GF-D8 (cell line): ENCODE measurements around the gene CRTAC1.
"Not testable (repeated sequence)": the region's sequence is repeated elsewhere in the genome, so short reads cannot be mapped to it uniquely, and the experiment has no call there.

Experiments used
- DNase-seq: peaks from one replicate; lab custom pipeline; 2025; lab: John Stamatoyannopoulos, UW

Gene CRTAC1

DNA sequence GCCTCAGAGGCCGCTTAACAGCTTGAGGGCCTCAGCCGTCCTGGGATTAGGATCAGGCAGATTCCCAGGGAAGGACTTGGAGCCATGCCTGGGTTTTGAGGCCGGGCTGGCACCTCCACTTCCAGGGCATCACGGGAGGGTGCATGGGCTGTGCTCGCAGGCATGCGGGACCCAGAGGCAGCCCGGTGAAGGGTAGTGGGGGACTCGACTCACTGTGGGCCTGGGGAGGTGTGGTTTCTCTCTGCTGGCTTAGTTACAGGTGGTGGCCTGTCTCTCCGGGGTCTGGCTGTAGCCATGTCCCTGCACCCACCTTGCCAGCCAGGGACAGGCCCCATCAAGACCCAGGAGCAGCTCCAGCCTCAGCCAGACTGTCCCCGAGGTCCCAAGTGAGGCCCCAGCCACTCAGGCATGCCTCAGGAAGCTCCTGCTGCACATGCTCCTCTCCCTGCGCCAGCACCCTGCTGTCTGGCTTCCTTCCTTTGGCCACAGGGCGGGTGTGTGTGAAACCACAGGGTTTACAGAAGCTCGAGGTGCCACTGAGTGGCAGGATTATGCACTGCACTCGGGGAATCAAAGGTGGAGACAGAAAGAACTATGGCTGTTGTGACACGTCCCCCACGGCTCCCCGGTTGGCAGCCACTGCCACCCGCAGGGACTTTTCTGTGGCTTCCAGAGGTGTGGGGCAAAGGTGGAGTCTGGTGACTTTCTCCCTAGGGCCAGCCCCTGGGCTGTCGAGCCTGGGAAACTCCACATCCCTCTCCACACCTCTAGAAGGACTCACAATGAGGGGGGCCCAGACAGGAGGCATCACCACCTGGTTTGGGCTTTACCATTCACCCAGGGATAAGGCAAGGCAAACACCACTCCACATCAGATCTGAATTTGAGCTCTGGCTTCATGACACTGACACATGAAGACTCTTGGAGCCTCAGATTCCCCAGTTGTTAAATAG lies 161.1 kb downstream of the CRTAC1 start:
- DNase-seq, result peak; percentile 77

DNA sequence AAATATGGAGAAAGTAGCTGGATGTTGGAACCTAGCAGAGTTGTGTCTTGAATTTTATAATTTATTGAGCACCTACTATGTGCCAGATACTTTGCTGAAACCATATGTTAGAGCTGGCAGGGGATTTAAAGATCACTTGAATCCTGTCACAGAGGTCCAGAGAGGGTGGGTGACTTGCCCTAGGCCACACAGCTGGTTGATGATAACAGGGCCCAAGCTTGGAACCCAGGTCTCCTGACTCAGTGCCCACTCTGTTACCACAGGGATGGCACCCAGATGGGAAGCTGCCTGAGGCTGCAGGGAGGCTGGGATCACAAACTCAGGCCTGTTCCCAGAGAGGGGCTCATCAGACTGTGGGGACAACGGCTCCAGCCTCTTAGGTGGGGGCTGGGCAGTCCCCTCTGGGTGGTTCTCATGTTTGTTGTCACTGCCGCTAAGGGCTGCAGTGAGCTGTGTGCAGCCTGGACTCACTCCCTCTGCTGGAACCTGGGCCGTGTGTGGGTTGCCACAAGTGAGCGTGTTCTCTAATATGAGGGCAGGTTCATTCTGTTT lies 162.2 kb downstream of the CRTAC1 start:
- no peak for DNase-seq

DNA sequence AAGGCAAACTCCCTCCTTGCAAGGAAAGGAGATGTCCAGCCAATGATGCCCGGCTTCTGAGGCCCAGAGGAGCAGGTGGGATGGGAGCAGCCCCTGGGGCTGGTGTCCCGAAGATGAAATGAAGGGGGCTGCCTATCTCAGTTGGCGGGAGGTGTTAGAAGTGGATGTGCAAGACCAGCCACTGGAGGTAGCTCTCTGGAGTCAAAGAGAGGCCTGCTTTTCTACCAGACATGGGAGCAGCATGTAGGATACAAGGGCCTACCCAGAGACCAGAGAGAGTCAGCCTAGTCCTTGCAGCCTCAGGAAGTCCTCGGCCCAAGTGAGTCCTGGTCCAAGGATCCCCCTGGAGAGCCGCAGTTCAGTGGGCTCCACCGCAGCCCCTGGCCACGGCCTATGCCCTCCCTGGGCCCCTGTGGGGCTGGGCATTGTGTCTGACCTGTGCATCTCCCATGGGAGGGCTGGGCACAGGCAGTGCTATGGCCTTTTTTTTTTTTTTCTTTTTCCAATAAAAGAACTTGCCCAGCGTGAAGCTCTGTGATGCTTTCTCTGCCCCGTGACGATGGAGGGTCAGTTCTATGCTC lies 163.1 kb downstream of the CRTAC1 start:
- DNase-seq, result no peak

DNA sequence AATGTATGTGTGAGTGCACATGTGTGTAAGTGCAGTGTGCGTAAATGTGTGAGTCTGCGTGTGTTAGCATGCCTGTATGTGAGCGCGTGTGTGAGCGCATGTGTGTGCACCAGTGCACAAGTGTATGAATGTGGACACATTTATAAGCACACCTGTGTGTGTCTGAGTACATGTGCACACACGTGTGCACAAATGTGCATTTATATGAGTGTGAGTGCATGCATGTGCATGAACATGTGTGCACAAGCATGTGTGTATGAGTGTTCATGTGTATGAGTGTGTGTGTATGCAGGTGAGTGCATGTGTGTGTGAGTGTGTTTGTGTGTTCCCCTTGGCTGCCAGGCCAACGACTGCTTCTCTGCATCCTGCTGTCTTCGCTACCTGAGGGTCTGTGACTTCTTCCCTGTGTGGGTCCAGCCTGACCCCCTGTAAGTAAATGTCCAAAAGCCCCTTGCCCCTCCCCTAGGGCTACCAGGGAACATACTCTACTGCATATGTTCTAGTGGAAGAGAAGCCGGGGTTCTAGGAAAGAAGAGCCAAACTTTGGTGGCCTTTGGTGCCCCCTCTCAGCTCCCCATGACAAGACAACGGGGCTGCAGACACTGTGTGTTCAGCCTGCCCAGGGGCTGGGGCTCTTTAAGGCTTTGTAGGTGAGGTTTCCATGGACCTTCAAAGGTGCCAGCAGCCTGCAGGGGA lies 163.7 kb downstream of the CRTAC1 start:
- no peak for DNase-seq

DNA sequence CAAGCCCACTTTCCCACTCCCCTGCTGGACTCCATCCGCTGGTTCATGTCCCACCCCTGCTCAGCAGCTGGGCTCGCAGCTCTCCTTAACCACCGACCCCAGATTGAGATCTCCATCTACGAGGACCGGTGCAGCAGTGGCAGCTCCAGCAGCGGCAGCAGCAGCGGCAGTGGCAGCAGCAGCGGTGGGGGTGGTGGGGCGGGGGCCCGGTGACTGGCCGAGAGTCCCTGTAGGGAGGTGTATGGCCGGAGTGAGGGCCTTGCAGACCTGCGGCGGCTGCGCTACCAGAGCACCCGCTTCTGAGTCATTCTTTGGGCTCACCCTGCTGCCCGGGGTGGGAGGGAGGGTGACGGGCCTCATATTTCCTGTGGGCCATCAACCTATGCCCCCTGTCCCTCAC lies 164.9 kb downstream of the CRTAC1 start:
- no peak for DNase-seq

DNA sequence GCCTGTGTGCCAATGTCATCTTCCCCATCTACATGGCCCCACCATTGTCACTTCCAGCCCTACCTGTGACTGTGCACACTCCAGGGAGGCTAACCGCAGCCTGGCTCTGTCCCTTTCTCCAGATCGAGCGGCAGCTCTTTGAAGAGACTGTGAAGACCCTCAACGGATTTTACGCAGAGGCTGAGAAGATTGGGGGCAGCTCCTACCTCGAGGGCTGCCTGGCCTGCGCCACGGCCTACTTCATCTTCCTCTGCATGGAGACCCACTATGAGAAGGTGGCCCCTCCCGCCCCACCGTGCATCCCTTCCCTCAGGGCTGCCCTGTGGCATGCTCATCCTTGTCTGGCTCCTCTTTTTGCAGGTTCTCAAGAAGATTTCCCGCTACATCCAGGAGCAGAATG lies 166.6 kb downstream of the CRTAC1 start:
- no peak for DNase-seq

DNA sequence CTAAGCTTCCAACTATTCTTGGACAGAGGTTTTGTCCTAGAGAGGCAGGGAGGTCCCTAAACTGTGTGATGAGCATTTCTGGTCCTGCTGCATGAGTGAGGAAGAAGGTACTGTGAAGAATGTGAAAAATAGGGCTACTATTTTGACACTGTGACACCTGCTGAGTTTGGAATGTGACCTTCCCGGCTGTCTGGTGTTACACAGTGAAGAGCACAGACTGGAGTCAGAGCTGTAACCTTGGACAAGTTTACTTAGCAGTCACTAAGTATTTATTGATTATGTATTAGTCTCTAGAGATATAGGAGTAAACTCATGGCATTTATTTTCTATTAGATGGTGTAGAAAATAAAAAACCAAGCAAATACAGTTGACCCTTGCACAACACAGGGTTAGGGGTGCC lies 168.5 kb downstream of the CRTAC1 start:
- no peak for DNase-seq

DNA sequence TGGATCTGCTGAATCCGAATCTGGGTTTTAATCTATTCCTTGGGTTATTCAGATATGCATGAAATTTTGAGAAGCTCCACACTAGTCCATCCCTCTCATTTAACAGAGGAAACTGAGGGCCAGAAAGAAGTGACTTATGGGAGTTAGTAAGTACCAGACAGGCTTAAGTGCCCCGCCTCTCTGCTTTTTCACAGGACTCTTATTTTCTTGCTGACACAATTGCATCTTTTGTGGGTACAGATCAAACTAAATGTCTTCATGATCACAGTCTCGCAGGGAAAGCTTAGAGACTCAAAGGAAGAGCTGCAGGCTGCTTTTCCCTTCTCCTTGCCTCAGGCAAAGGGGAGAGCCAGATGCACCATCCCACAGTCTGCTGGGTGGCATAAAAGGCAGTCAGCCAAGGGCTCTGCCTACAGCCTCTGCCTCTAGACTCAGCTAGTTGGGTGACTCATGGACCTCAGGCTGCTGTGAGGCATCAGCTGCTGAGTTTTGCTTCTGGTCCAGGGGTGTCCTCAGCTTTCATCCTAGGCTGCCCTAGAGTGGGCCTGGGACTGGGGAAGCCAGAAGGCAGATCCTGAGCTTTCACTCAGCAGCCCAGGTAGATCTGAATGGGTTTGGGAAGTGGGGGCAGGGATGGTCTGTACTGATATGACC lies 169.2 kb downstream of the CRTAC1 start:
- no peak for DNase-seq

DNA sequence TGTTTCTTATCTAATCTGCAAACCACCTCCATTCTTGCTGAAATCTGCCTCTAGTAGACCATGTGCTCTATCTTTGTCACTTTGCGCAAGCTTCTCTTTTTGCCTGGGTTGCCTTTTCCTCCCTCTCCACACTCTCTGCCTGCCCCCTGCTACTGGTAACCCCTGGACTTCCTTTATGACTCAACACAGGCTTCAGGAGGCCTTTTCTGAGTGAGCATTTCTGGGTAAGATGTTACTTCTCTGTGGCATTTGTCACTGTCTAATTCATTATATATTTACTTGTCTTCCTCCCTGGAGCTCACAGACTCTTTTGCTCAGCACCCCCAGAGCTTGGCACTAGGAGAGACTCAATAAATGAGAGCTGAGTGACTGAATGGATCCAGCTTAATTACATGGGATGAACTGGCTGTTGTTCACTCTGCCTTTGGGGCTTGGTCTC lies 172.4 kb downstream of the CRTAC1 start:
- DNase-seq, result peak; percentile 66

DNA sequence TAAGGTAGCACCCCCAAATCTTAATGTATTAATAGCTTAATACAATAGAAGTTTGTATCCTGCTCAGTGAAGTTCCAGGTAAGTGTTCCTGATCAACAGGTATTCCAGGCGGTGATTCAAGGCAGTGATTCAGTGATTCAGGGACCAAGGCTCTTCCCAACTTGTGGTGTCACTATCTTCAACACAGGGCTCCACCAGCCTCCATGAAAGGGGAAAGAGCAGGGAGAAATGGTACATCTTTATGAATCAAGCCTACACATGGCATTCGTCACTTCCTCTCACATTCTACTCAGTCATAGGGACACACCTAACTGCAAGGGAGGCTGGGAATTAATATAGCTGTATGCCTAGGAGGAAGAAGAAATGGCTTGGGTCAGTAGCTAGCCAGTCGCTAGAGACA lies 175.7 kb downstream of the CRTAC1 start:
- no peak for DNase-seq

DNA sequence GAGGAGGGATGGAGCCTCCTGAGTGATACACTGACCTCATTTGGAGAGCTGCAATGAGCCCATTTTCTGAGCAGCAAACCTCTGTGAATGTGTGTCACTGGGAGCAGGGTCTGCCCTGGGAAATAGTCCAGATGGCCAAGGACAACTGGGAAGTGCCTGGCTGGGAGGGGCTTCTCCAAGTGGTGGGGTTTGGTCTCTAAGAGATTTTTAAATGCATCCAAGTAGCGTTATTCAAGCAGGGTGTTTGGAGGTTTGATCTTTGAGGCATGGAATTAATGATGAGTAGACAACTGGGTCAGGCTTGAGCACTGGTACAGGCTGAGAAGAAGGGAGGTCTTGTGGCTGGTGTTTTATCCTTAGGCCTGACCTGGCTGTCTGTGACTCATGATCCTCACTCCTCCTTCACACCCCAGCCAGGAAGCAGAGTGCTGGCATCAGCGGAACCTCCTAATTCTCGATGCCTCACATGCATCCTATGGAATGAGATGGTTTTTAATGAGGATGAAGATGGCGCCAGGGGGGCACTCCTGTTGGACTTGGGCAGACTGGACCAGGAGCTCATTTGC lies 177.5 kb downstream of the CRTAC1 start:
- DNase-seq, result no peak

DNA sequence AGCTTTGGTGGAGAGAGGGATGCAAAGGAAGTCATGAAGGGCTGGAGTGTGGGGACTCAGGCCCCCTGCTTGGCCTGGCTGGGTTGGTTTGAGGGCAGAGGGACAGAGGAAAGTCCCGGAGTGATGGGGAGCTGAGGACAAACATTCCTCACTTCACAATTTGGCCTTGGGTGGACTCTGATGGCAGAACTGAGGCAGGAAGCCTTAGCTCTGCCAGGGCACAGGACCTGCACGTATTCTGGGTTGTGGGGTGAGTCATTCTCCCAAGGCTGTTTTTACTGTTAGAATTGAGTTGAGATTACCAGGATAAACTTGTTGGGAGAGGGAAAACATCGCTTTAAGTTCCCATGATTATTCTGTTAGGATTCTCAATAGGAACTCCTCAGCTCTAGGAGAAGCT lies 178.1 kb downstream of the CRTAC1 start:
- no peak for DNase-seq

DNA sequence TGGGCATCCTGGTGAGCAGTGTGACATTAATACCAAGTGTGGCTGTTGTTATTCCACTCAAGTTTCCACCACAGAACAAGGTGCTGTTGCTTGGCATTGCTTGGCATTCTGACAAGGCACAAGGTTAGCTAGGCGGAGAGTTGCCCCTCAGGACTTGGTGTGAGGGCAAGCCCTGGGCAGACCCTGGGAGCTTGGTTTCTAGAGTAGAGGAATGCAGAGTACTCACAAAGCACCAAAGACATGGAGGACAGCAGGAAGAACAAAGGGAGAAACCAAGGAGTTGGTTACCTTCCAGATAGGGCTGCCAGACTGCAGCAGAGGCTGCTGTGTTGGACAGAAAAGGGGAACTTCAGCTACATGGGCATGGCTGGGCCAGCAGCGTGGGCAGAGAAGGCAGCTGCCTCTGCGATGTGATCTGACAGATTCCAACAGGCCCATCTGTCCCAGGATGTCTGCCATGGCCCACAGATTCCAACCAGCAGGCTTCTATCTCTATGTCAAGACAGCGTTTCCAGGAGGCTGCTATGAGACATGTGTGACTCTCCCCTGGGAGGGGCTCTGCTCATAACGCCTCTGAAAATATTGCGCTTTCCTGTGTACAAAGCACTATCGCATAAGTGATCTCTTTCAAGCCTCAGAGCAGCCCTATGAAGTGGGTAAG lies 178.9 kb downstream of the CRTAC1 start:
- no peak for DNase-seq

DNA sequence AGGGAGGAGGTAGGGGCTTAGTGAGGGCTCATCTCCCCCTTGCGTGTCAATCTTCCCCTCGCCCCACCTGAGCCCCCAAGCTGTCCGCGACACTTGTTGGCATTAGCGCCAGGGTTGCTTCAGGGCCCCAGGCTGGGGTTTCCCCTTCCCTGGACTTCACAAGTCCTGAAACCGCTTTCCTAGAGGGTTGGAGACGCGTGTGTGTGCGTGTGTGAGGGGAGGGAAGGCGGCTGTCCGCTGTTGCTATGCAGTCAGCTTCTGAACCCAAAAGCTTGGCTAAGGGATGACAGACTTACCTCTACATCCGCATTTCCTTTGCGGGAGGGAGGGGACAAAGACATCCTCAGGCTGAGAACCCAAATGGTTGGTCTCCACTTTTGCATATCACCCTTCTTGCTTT lies 180.0 kb downstream of the CRTAC1 start:
- no peak for DNase-seq

DNA sequence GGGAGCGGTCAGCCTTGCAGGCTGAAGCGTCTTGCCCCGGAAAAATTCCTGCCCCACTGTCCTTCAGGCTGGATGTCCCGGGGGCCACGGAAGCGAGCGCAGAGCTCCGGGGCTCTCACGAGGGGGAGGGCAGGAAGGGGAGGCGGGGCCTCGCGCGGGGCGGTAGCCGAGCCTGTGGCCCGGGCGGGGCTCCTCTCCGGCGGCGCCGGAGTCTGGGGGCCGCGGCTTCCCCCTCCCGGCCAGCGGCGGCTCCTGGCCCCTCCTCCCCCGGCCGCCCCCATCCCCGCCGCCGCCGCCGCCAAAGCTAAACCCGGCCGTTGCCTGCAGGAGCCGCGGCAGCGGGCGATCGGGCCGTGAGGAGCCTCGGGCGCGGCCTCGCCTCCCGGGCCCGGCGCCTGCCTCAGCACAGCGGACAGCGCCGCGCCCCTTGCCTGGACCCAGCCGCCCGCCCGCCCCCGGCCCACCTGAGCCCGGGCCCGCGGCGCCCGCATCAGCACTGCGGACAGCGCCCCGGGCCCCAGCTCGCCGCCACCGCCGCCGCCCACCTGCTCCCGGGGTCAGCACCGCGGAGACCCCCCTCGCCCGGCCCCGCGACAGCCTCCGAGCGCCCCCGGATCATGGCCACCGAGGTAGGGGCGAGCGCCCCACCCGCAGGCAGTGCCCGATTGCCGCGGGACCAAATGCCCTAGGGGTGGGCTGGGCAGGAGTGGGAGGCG lies 180.6 kb downstream of the CRTAC1 start, which contains the start of gene GOLGA7B:
GOLGA7B (plus strand) TSS at position 157 of the 716 bp plus-strand sequence; CDS start at position 618, 461 bp downstream.
- DNase-seq, result no peak

DNA sequence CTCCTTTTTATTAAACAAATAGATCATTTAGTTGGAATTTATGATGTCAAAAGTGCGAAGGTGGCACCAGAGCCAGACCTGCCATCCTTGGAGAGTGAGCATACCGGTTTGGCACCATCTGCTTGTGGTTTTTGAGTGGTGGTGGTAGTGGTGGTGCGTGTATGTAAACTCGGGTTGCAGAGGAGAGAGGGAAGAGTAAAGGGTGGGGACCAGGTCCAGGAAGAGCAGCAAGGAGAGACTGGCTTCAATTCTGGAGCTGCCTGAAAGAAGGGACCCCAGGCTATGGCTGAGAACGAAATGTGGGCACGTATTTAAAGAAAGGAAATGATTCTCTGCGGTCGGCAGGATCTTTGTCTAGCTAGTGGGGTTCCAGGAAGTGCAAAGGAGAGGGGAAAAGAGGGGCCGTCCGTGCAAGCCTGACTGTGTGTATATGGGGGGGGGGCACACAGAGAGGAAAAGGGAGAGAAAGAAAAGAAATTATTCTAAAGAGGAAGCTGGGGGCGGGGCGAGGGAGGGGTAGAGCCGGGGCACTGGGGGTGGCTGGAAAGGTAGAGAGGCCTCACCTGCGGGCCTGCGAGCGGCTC lies 181.2 kb downstream of the CRTAC1 start:
- DNase-seq, result no peak

DNA sequence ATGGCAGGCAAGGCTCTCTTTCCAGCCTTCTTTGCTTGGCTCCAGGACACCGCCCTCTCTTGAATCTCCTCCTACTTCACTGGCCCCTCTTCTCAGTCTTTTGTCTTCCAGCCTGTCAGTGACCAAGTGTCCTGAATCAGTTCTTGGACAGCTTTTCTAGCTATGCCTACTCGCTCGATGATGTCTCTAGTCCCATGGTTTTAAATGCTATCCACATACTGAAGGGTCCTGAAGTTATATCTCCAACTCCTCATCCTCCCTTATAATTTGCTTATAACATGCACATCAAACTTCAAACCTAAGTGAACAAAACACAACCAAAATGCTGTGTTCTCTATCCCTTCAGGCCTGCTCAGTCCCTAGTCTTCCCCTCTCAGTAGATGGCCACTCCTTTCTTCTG lies 185.7 kb downstream of the CRTAC1 start:
- DNase-seq, result no peak

DNA sequence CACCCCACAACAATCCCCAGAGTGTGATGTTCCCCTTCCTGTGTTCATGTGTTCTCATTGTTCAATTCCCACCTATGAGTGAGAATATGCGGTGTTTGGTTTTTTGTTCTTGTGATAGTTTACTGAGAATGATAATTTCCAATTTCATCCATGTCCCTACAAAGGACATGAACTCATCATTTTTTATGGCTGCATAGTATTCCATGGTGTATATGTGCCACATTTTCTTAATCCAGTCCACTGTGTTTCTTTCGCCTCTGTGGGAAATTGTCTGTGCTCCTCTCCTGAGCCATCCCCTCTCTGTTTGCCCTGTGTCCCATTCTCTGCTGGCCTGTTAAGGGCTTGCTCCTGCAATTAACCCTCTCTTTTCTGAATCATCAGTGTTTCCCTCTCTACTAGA lies 186.4 kb downstream of the CRTAC1 start:
- DNase-seq, result not testable (repeated sequence)

DNA sequence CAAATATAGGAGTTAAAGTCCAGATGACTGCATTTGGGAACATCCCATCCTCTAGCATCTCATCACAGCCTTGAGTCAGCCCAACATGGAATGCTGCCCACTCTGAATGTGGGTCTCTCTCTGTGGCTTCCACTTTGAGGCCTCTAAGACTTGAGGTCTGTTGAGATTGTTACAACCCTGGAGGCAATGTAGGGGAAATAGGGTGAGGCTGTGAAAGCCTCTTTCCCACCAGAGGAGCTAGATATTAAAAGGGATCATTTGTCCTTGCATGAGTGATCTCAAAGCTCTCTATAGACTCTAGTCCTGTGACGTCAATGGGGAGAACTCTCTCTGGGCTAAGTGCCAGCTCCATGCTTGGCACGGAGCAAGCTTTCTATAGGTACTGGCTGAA lies 187.1 kb downstream of the CRTAC1 start:
- no peak for DNase-seq
